Muscle of arm (tissue), 12 donors: Measurements from ENCODE around the gene SUCLG2. TPM values are rescaled to one million over a fixed set of nuclear protein-coding genes. Genes with fewer than 3 reads are reported as not detected.

Experiments
- DNase-seq: peaks from one replicate; pipeline ENCODE4 v3.0.0-alpha.2; 2013
- polyA plus RNA-seq, 12 donors: library from polyadenylated mRNA; unstranded; fragments of 120-200 nt; gene quantifications; one replicate each; pipeline ENCODE4 v1.2.1, GENCODE V29; 2013; ENCODE audit not compliant: insufficient read length in 12 of 12

SUCLG2 gene
- polyA plus RNA-seq, 12 donors = 31.4 to 45.8 (median 36.3) TPM; not detected in 1

DNA sequence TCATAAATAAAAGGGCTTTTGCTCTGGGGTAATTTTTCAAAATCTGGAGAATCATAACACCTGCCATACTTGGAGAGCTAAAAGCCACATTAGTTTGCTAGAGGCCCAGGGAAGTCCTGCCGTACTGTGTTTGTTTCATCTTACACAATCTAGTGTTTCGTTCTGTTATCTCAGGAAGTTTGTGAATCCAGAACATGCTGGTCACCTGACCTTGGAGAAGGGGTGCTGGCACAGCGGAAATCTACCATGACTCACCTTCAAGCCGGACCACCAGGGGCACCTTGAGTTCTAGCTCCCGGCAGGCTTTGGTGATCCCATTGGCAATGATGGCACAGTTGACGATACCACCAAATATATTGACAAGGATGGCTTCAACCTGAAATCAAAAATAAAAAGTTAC, 253.9 kb downstream of the SUCLG2 start:
- no peak for DNase-seq

GRCh38 chr3:67389176-67389575, 265.2 kb downstream of the SUCLG2 start:
- DNase-seq = no peak

GRCh38 chr3:67388738-67389137, 265.7 kb downstream of the SUCLG2 start:
- DNase-seq = no peak

DNA sequence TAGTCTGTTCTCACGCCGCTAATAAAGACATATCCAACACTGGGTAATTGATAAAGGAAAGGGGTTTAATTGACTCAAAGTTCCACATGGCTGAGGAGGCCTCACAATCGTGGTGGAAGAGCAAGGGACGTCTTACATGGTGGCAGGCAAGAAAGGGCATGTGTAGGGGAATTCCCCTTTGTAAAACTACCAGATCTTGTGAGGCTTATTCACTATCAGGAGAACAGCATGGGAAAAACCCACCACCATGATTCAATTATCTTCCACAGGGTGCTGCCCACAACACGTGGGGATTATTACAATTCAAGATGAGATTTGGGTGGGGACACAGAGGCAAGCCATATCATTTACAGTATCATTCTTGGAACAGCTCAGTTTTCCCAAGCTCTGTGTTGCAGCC, 268.0 kb downstream of the SUCLG2 start:
- DNase-seq = no peak

GRCh38 chr3:67384760-67385397, 269.5 kb downstream of the SUCLG2 start:
- DNase-seq = peak; percentile 40

DNA sequence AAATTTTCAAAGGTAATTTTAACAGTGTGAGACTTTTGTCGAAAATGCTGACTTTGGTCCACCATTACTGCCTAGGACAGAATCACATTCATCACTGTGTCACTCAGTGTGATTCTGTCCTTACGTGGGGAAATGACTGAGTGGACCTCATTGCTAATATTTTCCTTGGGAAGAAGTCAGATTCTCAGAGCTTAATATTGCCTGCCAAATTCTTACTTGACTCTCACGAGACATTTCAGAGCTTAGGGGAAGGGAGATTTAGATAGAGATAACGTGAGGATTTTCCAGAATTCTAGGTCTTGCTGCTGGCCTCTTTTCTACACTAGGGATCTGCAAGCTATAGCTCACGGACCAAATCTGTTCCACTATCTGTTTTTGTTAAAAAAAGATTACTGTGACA, 270.4 kb downstream of the SUCLG2 start:
- DNase-seq = no peak

GRCh38 chr3:67383379-67383778, 271.0 kb downstream of the SUCLG2 start:
- no peak for DNase-seq

- no peak for DNase-seq
Measured at GRCh38 chr3:67382536-67382935, 271.9 kb downstream of the SUCLG2 start.

GRCh38 chr3:67381667-67382272, 272.6 kb downstream of the SUCLG2 start:
- DNase-seq = peak; percentile 39

- no peak for DNase-seq
Measured at GRCh38 chr3:67380118-67380517, 274.3 kb downstream of the SUCLG2 start.

- DNase-seq = no peak
Measured at GRCh38 chr3:67377299-67377698, 277.1 kb downstream of the SUCLG2 start.

- no peak for DNase-seq
Measured at GRCh38 chr3:67376416-67376815, 278.0 kb downstream of the SUCLG2 start.

DNA sequence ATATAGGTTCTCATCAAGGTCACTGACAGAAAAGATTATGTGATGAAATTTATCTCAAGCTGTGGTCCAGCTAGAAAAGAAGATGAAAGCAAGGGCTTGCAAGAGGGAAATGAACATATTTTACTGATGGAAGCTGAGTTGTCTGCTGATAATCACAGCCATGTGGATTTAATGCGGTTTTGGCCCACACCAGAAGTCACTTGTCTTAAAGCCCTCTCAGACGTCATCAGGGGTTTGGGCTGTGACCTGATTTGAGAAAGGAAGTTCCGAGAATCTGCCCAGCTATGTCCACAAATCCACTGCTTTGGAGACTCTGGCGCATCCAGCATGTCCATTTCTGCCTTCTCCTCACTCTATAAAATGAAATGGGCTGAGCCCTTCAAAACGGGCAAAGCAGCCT, 278.4 kb downstream of the SUCLG2 start:
- DNase-seq = no peak

DNA sequence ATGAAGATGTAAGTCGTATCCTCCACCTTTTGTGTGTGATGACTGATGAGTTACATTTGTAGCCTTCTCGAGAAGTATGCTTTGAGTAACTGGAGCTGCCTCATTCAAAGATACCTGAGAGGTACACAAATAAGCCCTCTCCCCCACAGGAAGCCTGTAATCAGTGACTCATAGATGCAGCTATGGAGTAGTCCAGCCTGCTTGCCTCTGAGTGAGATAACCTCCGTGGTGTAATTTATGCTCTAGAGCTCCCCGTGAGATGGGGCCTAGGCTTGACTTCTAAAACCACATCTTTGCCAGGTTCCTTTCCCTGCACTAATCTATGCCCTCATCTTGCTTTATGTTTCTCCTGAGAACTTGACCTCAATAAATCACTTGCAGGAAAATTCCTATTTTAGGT, 291.7 kb downstream of the SUCLG2 start:
- no peak for DNase-seq

DNA sequence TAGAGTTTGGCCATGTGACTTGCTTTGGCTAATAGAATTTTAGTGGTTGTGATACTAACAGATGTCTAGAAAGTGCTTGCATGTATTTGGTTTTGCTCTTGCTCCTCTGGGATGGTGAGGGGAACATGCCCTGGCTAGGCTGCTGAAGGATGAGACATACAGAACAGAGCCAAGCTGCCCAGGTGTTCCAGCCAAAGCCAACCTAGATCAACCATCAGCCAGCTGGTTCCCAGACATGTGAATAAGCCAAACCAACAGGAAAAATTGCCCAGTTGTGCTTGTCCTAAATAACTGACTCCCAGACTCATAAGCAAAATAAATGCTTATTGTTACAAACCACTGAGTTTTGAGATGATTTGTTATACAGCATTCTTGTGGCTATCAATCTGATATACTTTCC, 292.6 kb downstream of the SUCLG2 start:
- no peak for DNase-seq

DNA sequence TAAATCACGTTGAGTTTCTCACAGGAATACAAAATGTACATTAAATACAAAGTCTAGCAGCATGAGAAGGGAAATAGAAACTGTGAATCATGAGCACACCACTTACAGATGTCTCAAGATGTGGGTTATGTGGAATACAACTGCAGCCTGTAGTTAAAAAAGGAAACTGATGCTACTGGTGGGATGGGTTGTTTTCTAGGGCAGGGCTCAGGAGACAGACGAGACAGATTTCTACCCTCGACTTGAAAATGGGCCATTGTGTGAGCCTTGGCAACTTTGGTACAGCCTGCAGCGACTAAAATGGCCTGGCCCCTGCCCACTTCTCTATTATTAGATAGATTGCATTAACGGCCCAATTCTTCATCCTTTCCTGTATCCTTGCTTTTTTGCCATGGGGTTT, 293.1 kb downstream of the SUCLG2 start:
- DNase-seq = no peak

DNA sequence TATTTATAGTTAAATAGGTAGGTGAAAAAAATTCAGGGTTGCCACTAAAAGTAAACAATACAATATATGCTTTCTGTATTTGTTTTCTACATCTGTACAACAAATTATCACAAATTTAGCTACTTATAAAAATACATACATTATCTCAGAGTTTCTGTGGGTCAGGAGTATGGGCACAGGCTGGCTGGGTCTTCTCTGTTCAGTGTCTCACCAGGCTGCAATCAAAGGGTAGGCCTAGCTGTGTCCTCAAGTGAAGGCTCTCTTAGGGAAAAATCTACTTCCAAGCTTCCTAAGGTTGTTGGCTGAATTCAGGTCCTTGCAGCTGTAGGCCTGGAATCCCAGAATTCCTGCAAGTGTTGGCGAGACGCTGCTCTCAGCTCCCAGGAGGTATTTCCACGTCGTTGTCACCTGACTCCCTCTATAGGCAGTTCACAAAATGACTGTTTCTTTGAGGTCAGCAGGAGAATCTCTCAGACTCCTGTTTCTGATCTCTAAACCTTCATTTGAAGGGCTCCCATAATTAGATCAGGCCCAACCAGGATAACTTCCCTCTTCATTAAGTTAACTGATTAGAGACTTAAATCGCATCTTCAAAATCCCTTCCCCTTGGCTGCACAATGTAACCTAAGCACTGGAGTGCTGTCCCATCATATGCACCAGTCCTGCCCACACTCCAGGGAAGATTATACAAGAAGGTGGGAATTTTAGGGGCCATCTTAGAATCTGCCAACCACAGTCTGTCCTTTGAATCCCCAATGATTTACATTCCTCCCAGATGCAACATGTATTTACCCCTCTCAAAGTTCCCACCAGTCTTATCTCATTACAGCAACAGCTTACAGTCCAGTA, 296.6 kb downstream of the SUCLG2 start:
- peak; percentile 47 for DNase-seq

- no peak for DNase-seq
Measured at GRCh38 chr3:67349551-67350174, 304.7 kb downstream of the SUCLG2 start.

GRCh38 chr3:67346081-67346480, 308.3 kb downstream of the SUCLG2 start:
- no peak for DNase-seq

- no peak for DNase-seq
Measured at GRCh38 chr3:67335813-67336212, 318.6 kb downstream of the SUCLG2 start.

DNA sequence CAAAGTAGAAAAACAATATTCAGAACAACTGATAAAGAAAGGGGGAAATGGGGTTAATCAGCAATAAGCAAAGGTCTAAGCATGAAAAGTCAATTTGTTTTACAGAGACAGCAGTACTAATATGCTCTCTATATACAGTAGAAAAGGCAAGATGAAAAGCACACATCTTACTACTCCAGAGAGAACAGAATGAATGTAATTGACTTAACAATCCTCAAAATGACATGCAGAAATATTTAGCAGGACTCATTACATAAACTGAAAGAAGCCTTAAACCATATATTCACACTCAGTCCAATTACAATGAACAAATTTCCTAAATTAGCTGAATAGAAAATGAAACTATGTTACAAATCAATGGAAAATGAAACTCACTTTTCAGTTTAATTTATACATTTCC, 319.8 kb downstream of the SUCLG2 start:
- no peak for DNase-seq

DNA sequence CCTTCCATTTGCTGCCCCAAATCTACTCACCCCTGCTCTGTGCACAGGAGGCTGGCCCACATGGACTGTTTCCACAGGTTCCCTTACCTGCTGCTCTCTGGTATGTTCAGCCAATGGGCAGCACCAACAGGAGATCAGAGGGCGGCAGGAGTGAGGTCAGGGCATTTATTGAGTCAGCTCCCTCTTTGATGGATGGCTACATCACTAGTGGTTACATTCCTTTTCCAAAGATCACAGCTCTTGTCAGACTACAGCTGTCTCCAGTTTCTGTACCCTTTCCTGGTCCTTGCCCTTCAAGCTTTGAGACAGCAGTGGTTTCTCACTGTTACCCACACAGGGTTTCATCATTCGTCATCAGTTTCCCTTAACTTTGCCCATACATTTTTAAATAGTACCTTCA, 325.1 kb downstream of the SUCLG2 start:
- no peak for DNase-seq

DNA sequence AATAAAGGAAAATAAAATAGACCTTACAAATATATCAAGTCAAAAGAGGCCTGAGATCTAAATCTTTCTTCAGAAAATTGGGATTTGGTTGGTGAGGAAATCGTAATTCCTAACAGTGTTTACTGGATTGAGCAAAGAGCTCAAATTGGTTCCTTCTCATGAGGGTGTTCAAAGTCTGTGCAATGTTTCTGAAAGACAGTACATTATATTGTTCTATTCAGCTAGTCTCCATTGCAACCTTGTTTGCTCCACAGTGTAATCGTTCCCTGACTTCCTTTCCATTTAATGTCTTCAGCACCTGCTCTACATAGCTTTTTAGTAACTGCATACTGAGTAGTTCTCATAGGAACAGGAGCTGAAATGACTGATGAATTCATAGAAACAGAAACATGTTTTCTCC, 326.8 kb downstream of the SUCLG2 start:
- no peak for DNase-seq
